ENCODE data around the gene UBALD1.

The UBALD1 gene

GRCh38 chr16:4656695-4657686 lies 42.3 kb upstream of the UBALD1 start:
- TF ChIP-seq, protein P1, sequence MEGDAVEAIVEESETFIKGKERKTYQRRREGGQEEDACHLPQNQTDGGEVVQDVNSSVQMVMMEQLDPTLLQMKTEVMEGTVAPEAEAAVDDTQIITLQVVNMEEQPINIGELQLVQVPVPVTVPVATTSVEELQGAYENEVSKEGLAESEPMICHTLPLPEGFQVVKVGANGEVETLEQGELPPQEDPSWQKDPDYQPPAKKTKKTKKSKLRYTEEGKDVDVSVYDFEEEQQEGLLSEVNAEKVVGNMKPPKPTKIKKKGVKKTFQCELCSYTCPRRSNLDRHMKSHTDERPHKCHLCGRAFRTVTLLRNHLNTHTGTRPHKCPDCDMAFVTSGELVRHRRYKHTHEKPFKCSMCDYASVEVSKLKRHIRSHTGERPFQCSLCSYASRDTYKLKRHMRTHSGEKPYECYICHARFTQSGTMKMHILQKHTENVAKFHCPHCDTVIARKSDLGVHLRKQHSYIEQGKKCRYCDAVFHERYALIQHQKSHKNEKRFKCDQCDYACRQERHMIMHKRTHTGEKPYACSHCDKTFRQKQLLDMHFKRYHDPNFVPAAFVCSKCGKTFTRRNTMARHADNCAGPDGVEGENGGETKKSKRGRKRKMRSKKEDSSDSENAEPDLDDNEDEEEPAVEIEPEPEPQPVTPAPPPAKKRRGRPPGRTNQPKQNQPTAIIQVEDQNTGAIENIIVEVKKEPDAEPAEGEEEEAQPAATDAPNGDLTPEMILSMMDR (IDR thresholded peaks at IDR 0.05), result no peak

- TF ChIP-seq, protein P1 (IDR thresholded peaks at IDR 0.05), result no peak
These were observed 41.5 kb upstream of the UBALD1 start for GRCh38 chr16:4656221-4656620.

DNA sequence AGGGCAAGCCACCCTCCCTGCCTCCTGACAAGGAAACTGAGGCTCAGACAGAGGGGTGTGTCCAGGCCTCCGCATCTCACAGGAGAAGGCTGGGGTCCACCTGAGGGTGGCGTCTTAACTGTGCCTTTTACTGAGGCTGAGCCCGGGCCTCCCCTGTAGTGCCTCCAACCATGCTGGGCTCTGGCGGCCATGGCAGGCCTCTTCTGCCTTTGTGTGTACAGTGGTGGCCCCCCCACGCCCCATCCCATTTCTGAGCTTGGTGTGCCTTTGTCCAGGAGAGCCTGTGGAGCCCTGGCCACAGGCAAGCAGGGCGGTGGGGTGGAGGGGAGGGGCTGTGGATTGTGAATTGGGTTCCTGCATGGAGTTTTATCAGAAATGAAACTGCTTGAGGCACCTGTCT lies 41.1 kb upstream of the UBALD1 start:
- TF ChIP-seq, protein P1 (IDR thresholded peaks at IDR 0.05), result no peak

GRCh38 chr16:4654964-4655590 lies 40.4 kb upstream of the UBALD1 start:
- TF ChIP-seq, protein P1 (IDR thresholded peaks at IDR 0.05), result no peak

DNA sequence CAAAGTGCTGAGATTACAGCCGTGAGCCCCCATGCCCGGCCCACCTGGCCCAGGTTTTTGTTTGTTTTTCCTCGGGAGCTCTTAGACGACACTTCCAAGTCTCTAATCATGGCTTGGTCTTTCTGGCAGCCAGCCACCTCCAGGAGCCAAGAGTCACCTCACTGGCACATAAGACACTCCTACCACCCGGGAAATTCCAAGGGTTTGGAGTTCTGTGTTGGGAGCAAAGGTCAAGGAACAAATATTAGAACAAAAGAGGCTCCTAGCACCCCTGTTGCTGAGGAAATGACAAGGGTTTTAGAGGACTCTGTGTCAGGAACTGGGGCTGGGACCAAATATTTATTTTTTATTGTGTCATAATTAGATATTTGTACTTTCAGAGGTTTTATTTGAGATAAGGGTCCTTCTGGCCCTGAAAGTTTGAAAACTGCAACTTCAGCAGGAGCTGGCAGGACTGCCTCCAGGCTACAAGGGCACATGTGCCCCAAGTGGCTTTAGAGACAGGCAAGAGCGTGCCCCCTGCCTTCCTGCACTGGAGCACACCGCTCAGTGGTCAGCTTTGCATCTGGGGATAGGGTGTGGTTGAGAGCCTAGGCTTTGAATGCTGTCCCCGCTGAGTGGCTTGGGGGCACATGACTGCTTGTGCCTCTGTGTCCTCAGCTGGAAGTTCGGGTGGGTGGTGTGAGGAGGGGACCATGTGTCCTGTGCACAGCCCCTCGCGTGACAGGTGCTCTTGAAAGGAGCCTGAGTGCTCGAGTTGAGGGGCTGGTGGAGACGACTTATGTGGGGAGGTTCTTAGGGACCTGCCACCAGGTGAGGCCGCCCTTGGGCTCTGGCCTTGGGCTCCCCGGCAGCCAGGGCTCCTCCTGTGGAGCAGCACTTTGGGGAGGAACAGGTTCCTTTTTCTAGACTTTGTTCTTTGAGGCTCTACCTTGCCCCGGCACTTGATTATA lies 39.6 kb upstream of the UBALD1 start:
- TF ChIP-seq, protein P1 (IDR thresholded peaks at IDR 0.05), result no peak

GRCh38 chr16:4652561-4652960 lies 37.9 kb upstream of the UBALD1 start:
- TF ChIP-seq, protein P1 (IDR thresholded peaks at IDR 0.05), result no peak

- TF ChIP-seq, protein P1 (IDR thresholded peaks at IDR 0.05), result no peak
These were observed 37.1 kb upstream of the UBALD1 start for GRCh38 chr16:4651827-4652226.
